Effector memory CD4-positive, alpha-beta T cell (primary cell): ENCODE data around the gene LIF.

Experiments used
- DNase-seq, 3 donors: peaks; one replicate each; pipeline ENCODE4 v3.0.0-alpha.2; 2020
- H3K27ac ChIP-seq: 2 replicates; pipeline ENCODE4 v1.7.0; 2013; ENCODE audit warnings: mild to moderate bottlenecking, low read length, moderate library complexity; ENCODE audit not compliant: insufficient read depth, poor library complexity, severe bottlenecking
- H3K27me3 ChIP-seq: replicated peaks from 2 replicates; pipeline ENCODE4 v1.7.0; 2013; ENCODE audit warnings: mild to moderate bottlenecking, low read length; ENCODE audit not compliant: insufficient read depth, control insufficient read depth, poor library complexity, severe bottlenecking
- H3K36me3 ChIP-seq: 2 replicates; pipeline ENCODE4 v1.7.0; 2013; ENCODE audit warnings: mild to moderate bottlenecking, low read length, moderate library complexity; ENCODE audit not compliant: control insufficient read depth, insufficient read depth
- H3K4me1 ChIP-seq: 2 replicates; pipeline ENCODE4 v1.7.0; 2013; ENCODE audit warnings: low read length, mild to moderate bottlenecking; ENCODE audit not compliant: control insufficient read depth, insufficient read depth, poor library complexity, severe bottlenecking
- H3K4me3 ChIP-seq: 2 replicates; pipeline ENCODE4 v1.7.0; 2013; ENCODE audit warnings: low read length, low read depth, mild to moderate bottlenecking; ENCODE audit not compliant: insufficient read depth, poor library complexity, severe bottlenecking
- H3K9me3 ChIP-seq: 2 replicates; pipeline ENCODE4 v1.7.0; 2013; ENCODE audit warnings: mild to moderate bottlenecking, low read length, moderate library complexity; ENCODE audit not compliant: control insufficient read depth

Gene LIF

GRCh38 chr22:30250661-30251267 is 4.2 kb upstream of the LIF start:
- peaks cover 11% of the 10 kb centered on the region for H3K4me1 ChIP-seq
- H3K4me3 ChIP-seq = no peak overlapping the region
- DNase-seq = no peak
- H3K36me3 ChIP-seq = no peaks in the 10 kb centered on the region
- no peak overlapping the region for H3K27ac ChIP-seq
- no peaks in the 10 kb centered on the region for H3K27me3 ChIP-seq
- H3K9me3 ChIP-seq = no peaks in the 10 kb centered on the region

GRCh38 chr22:30250039-30250565 is 3.5 kb upstream of the LIF start:
- Histone ChIP-seq H3K9me3 (no peaks in the 10 kb centered on the region), H3K27ac (no peak overlapping the region), H3K36me3 (no peaks in the 10 kb centered on the region), H3K27me3 (no peaks in the 10 kb centered on the region), H3K4me3 (no peak overlapping the region), H3K4me1 (peaks cover 17% of the 10 kb centered on the region)
- no peak for DNase-seq

GRCh38 chr22:30249049-30250038 is 2.8 kb upstream of the LIF start:
- H3K4me1 ChIP-seq = peaks cover 21% of the 10 kb centered on the region
- H3K36me3 ChIP-seq = no peaks in the 10 kb centered on the region
- H3K4me3 ChIP-seq = no peak overlapping the region
- no peak overlapping the region for H3K27ac ChIP-seq
- no peak for DNase-seq
- no peaks in the 10 kb centered on the region for H3K27me3 ChIP-seq
- H3K9me3 ChIP-seq = no peaks in the 10 kb centered on the region

- Histone ChIP-seq H3K4me1 (peaks cover 26% of the 10 kb centered on the region), H3K9me3 (no peaks in the 10 kb centered on the region), H3K4me3 (no peak overlapping the region), H3K36me3 (no peaks in the 10 kb centered on the region), H3K27ac (no peak overlapping the region), H3K27me3 (no peaks in the 10 kb centered on the region)
- DNase-seq = no peak
Measured at GRCh38 chr22:30248484-30248883, 1.9 kb upstream of the LIF start.

GRCh38 chr22:30247974-30248373 is 1.4 kb upstream of the LIF start:
- H3K9me3 ChIP-seq = no peaks in the 10 kb centered on the region
- H3K27me3 ChIP-seq = no peaks in the 10 kb centered on the region
- no peak overlapping the region for H3K27ac ChIP-seq
- H3K4me1 ChIP-seq = peaks cover 26% of the 10 kb centered on the region
- H3K4me3 ChIP-seq = no peak overlapping the region
- no peak for DNase-seq
- no peaks in the 10 kb centered on the region for H3K36me3 ChIP-seq

- peaks cover 26% of the 10 kb centered on the region for H3K4me1 ChIP-seq
- H3K36me3 ChIP-seq = no peaks in the 10 kb centered on the region
- H3K9me3 ChIP-seq = no peaks in the 10 kb centered on the region
- no peak for DNase-seq
- H3K27me3 ChIP-seq = no peaks in the 10 kb centered on the region
- H3K4me3 ChIP-seq = no peak overlapping the region
- no peak overlapping the region for H3K27ac ChIP-seq
Measured at GRCh38 chr22:30247561-30247960, 1.0 kb upstream of the LIF start.

- Histone ChIP-seq H3K27me3 (no peaks in the 10 kb centered on the region), H3K4me1 (peaks cover 26% of the 10 kb centered on the region), H3K36me3 (no peaks in the 10 kb centered on the region), H3K9me3 (no peaks in the 10 kb centered on the region), H3K4me3 (peak overlapping the region; percentile 61), H3K27ac (no peak overlapping the region)
- no peak for DNase-seq
Measured at GRCh38 chr22:30246814-30247376, 336 bp upstream of the LIF start.

GRCh38 chr22:30245181-30245984 is 1.2 kb downstream of the LIF start:
- H3K36me3 ChIP-seq = no peaks in the 10 kb centered on the region
- H3K27me3 ChIP-seq = no peaks in the 10 kb centered on the region
- DNase-seq = no peak

GRCh38 chr22:30244641-30245040 is 1.9 kb downstream of the LIF start:
- Histone ChIP-seq H3K27me3 (no peaks in the 10 kb centered on the region), H3K4me3 (no peak overlapping the region), H3K4me1 (peaks cover 26% of the 10 kb centered on the region), H3K27ac (no peak overlapping the region), H3K9me3 (no peaks in the 10 kb centered on the region), H3K36me3 (no peaks in the 10 kb centered on the region)
- DNase-seq = no peak

More at GRCh38 chr22:30245181-30245984, 1.2 kb downstream of the LIF start:
- H3K9me3 ChIP-seq = no peaks in the 10 kb centered on the region
- peaks cover 26% of the 10 kb centered on the region for H3K4me1 ChIP-seq
- no peak overlapping the region for H3K27ac ChIP-seq
- H3K4me3 ChIP-seq = peak overlapping the region; percentile 61
